NCI-H187 treated with DMSO at 0.1 percent for 48 hours (cell line): ENCODE results near the gene RABGGTB.
"Not testable (repeated sequence)": the region's sequence is repeated elsewhere in the genome, so short reads cannot be mapped to it uniquely, and the experiment has no call there.

Experiments used
- DNase-seq: peaks from one replicate; lab custom pipeline; 2025; lab: John Stamatoyannopoulos, UW

Gene RABGGTB

GRCh38 chr1:75795703-75796193, 9.7 kb downstream of the RABGGTB start:
- no peak for DNase-seq

GRCh38 chr1:75796376-75797272, 10.6 kb downstream of the RABGGTB start, which contains the start of gene MSH4:
MSH4 (plus strand) TSS chr1:75796882; CDS start chr1:75796986, 104 bp downstream.
- no peak for DNase-seq

DNA sequence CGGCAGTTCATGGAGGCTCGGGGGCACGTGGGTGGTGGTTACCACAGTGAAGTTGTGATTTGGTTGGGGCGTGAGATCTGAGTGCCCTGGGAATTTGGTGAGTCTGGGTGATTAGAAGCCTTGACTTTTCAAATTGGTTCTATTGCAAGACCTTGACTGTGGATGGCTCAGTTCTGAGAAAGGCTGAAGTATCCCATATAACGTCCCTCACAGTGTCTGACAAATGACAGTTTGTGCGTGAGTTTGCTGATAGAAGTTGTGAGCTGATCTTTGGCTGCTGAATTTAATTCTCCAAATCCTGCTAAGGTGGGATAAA, 11.2 kb downstream of the RABGGTB start:
- no peak for DNase-seq

GRCh38 chr1:75797606-75798216, 11.7 kb downstream of the RABGGTB start:
- no peak for DNase-seq

GRCh38 chr1:75801480-75801879, 15.4 kb downstream of the RABGGTB start:
- not testable (repeated sequence) for DNase-seq

DNA sequence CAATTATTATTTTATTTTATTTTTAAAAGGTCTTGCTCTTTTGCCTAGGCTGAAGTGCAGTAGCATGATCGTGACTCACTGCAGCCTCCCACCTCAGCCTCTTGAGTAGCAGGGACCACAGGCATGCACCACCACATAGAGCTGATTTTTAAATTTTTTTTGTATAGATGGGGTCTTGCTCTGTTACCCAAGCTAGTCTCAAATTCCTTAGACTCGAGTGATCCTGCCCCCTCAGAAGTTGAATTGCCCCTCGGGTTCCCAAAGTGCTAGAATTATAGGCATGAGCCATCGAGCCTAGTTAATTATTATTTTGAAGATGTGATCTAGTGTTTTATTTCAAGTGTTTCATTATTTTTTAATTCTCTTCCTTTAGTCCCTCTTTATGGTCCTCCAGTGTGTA, 22.9 kb downstream of the RABGGTB start:
- no peak for DNase-seq

GRCh38 chr1:75810113-75810512, 24.1 kb downstream of the RABGGTB start:
- DNase-seq: not testable (repeated sequence)

DNA sequence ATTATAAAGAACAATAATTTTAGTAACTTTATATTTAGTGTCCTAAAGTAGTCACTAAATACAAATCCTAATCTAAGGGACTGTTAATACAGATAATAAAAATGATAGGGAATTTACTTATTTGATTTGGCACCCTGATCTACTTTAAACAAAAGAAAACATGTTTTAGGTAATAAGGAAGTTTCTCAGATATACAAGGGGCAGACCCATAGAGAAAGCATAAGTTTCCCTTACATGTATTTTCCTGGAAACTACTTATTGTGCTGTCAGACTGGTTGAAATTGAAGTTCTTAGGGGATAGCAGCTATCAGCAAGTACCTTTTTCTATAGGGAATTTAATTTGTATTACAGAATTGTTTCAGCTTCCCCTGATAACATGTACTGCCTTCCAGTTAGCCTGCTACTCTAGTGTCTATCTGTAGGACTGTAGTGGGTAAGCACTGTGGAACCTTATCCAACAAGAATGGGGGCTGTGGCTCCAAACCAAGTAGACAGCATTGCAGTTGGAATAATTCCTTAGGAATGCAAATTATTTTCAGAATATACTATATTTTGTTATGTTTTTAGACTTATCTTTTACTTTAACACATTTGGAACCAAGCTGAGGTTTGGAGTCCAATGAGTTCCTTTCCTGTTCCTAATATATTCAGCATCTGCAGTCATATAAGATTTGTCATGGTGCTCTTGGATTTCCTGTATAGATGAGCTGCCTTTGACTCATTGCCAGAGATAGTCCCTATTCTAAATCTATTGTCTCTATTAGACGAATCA, 25.3 kb downstream of the RABGGTB start:
- DNase-seq: no peak

DNA sequence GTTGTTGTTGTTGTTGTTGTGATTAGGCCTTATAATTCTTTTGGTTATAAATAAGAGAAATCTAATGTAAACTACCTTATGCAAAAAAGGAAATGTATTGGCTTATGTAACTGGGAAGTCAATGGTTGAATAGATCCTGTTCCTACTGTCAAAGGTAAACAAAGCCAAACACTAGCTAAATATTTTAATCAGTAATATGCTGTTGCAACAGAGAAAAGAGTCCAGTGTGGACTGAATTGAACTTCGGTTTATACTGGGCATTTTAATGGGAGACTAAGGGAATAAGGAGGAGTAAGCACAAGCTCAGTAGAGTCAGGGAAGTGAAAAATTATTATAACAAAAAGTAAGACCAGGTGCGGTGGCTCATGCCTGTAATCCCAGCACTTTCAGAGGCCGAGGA, 26.0 kb downstream of the RABGGTB start:
- DNase-seq: no peak

DNA sequence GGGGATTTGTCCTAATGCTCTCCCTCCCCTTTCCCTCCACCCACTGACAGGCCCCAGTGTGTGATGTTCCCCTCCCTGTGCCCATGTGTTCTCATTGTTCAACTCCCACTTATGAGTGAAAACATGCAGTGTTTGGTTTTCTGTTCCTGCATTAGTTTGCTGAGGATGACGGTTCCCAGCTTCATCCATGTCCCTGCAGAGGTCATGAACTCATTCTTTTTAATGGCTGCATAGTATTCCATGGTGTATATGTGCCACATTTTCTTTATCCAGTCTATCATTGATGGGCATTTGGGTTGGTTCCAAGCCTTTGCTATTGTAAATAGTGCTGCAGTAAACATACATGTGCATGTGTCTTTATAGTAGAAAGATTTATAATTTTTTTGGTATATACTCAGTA, 37.5 kb downstream of the RABGGTB start:
- DNase-seq: not testable (repeated sequence)

DNA sequence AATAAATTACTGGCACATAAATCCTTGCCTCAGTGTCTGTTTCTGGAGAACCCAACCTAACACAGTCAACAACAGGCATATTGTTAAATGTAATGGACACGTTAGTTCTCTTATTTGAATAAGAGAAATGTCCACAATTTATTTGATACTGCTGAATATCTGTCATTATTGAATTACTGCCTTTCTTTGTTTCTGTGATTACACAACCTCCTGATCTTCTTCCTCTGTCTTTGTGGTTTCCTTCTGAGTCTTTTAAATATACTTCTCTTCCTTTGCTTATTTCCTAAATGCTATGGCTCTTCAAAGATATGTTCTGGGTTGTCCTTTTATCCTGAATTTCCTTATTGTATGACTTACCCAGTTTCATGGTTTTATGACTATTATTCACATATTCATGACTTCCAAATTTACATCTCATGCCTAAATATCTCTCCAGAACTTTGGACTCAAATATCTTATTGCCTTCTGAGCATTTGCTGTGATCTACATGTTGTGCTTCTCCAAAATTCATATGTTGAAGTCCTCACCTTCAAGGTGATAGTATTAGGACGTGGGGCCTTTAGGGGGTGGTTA, 50.6 kb downstream of the RABGGTB start:
- no peak for DNase-seq

DNA sequence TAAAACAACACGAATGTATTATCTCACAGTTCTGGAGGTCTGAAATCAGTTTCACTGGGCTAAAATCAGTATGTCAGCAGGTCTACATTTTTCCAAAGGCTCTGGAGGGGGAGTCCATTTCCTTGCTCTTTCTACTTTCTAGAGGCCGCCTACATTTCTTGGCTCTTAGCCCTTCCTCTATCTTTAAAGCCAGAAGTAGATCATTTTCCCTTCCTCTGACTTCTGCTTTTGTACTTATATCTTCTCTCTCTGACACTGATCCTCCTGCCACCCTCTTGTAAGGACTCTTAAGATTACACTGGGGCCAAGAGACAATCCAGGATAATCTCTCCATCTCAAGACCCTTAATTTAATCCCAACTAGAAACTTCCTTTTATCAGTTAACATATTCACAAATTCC, 52.0 kb downstream of the RABGGTB start:
- DNase-seq: no peak

DNA sequence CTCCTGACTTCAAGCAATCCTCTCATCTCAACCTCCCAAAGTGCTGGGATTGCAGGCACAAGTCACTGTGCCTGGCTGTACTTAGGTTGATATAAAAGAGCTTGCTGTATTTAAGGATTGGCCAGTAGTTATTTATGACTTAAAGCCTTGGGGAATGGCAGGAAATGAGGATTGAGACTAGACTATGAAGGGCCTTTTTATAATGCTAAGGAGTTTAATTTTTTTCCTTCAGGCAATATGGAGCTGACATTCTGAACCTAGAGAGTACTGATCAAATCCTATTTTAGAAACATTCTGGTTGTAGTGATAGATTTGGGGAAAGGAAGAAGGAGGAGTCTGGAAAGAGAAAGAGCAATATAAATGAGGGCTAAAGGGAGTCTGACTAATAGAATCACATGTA, 55.4 kb downstream of the RABGGTB start:
- DNase-seq: no peak
